Left forelimb (tissue), 1 donor: ENCODE measurements around the gene ZNF784.
A peak's percentile ranks its signal among the peaks of the same experiment; 100 is the strongest.
"Not testable (repeated sequence)": the region's sequence is repeated elsewhere in the genome, so short reads cannot be mapped to it uniquely, and the experiment has no call there.

Experiments
- DNase-seq: peaks from one replicate; pipeline ENCODE4 v3.0.0-alpha.2; 2018; ENCODE audit warnings: low spot score

ZNF784 gene

GRCh38 chr19:55583897-55584296 is 40.5 kb downstream of the ZNF784 start:
- not testable (repeated sequence) for DNase-seq

GRCh38 chr19:55582284-55582683 is 42.1 kb downstream of the ZNF784 start:
- not testable (repeated sequence) for DNase-seq

GRCh38 chr19:55581823-55582223 is 42.5 kb downstream of the ZNF784 start:
- no peak for DNase-seq

- no peak for DNase-seq
Observed at GRCh38 chr19:55581145-55581822, 43.1 kb downstream of the ZNF784 start.

- DNase-seq: peak; percentile 93
Observed at GRCh38 chr19:55580628-55581144, 43.7 kb downstream of the ZNF784 start, which contains the start of gene ZNF579. TSS of gene ZNF579 (minus strand) at chr19:55580848. CDS start at chr19:55579639, 1,209 bp downstream.

DNA sequence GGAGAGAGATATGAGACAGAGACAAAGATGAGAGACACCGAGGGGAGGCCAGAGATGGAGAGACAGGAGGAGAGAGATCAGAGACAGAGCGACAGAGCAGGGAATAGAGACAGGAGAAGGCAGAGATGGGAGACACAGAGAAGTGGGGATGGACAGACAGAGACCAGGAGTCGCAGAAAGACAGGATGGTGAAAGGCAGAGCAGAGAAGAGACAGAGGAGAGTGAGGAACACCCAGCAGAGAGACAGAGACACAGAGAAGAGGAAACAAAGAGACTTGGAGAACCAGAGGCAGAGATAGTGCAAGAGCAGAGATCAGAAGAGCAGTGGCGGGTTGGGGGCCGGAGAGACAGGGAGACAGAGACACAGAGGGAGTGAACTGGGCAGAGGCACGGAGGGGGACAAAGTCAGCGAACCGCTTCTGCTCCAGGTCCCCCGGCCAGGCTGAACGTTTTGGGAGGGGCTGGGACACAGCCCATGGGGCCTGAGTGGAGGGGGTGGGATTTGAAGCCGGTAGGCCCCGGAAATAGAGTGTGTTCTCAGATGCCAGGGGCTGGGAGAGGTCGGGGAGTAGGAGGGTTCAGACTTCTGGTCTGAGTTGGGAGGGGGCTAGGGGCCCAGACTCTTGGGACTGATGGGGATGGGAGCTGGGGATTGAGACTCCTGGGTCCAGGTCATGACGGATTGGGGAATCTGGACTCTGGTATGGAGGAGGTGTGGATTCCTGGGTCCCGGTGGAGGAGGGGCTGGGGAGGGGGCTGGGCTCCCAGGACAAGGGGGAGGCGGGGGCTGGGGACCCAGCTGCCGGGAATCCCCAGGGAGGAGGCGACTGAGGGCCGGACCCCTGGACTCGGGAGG is 44.4 kb downstream of the ZNF784 start:
- no peak for DNase-seq

- no peak for DNase-seq
Observed at GRCh38 chr19:55578761-55579747, 45.3 kb downstream of the ZNF784 start.

DNA sequence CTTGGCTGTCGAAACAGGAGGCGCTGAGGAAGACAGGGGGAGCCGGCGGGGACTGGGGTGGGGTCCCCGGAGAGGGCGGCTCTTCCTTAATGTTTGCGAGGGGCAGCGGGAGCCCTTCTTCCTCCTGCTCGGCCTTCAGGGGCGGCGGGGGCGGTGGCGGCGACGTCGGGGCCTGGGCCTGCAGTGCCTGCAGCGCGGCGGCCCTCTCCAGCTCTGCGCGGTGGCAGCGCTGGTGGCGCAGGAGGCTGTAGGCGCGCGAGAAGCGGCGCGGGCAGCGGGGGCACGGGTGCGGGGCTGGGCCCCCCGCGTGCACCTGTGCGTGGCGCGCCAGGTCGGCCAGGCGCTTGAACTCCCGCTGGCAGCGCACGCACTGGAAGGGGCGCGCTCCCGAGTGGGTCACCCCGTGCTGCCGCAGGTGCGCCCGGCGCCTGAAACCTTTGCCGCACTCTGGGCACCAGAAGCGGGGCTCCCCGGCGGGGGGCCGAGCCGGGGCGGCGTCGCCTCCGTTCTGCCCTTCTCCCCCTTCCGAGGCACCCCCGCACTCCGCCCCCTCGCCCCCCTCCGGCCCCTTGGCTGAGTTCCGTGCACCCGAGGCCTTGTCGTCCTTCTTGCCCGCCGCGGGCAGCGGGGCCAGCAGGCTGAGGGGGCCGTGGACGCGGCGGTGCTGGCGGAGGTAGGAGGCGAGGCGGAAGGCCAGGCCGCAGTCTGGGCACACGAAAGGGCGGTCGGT is 46.2 kb downstream of the ZNF784 start:
- DNase-seq: no peak

DNA sequence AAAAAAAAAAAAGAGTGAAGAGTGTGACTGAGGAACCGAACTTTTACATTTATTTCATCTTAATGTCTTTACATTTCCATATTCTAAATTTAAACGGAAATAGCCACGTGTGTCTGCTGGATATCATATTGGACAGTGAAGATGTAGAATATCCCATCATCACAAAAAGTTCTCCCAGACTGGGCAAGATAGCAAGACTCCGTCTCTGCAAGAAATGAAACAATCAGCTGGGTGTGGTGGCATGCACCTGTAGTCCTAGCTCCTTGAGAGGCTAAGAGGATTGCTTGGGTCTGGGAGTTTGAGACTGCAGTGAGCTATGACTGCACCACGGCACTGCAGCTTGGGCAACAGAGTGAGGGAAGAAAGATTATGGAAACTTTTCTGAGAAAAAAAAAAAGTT is 47.6 kb downstream of the ZNF784 start:
- no peak for DNase-seq

DNA sequence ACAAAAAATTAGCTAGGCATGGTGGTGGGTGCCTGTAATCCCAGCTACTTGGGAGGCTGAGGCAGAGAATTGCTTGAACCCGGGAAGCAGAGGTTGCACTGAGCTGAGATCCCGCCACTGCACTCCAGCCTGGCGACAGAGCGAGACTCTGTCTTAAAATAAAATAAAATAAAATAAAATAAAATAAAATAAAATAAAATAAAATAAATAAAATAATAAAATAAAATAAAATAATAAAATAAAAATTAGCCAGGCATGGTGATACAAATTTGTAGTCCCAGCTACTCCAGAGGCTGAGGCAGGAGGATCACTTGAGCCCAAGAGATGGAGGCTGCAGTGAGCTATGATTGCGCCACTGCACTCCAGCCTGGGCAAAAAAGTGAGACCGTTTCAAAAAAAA is 50.4 kb downstream of the ZNF784 start:
- not testable (repeated sequence) for DNase-seq
